OCI-LY1 (cell line): ENCODE measurements around the gene POLA1.

ENCODE experiments used
- H2AFZ ChIP-seq: fragments of 200-600 bp; sonication (generic), shearing (Covaris generic); 2 replicates; pipeline ENCODE4 v1.6.0; 2014; ENCODE audit warnings: antibody characterized with exemption, mild to moderate bottlenecking, low read length
- H3F3A ChIP-seq: fragments of 200-600 bp; sonication (generic), shearing (Covaris generic); 2 replicates; pipeline ENCODE4 v1.6.0; 2014; ENCODE audit warnings: mild to moderate bottlenecking, antibody characterized with exemption, low read length, moderate library complexity; ENCODE audit not compliant: insufficient read depth
- H3K27ac ChIP-seq: fragments of 200-600 bp; sonication (generic); 2 replicates; pipeline ENCODE4 v1.5.1; 2014; ENCODE audit warnings: low read length, mixed run types, mild to moderate bottlenecking, low read depth; ENCODE audit not compliant: poor library complexity, severe bottlenecking
- H3K27me3 ChIP-seq: fragments of 200-600 bp; sonication (generic); 2 replicates; pipeline ENCODE4 v1.6.0; 2014; ENCODE audit warnings: antibody characterized with exemption, mild to moderate bottlenecking, low read length, moderate library complexity; ENCODE audit not compliant: insufficient read depth
- H3K36me3 ChIP-seq: fragments of 200-600 bp; sonication (generic); 2 replicates; pipeline ENCODE4 v1.6.1; 2014; ENCODE audit warnings: mild to moderate bottlenecking, antibody characterized with exemption, low read length, moderate library complexity, mixed read lengths; ENCODE audit not compliant: insufficient read depth
- H3K4me1 ChIP-seq: fragments of 200-600 bp; sonication (generic); 2 replicates; pipeline ENCODE4 v1.5.1; 2014; ENCODE audit warnings: mild to moderate bottlenecking, low read length, moderate library complexity; ENCODE audit not compliant: insufficient read depth, severe bottlenecking
- H3K4me2 ChIP-seq: fragments of 200-600 bp; sonication (generic), shearing (Covaris generic); 2 replicates; pipeline ENCODE4 v1.6.1; 2014; ENCODE audit warnings: low read length
- H3K4me3 ChIP-seq: fragments of 200-600 bp; sonication (generic); 2 replicates; pipeline ENCODE4 v1.5.1; 2014; ENCODE audit warnings: low read length, low read depth, mild to moderate bottlenecking, mixed read lengths; ENCODE audit not compliant: poor library complexity, severe bottlenecking
- H3K79me2 ChIP-seq: fragments of 200-600 bp; shearing (Covaris generic); 2 replicates; pipeline ENCODE4 v1.6.1; 2016; ENCODE audit warnings: mixed run types, low read length, mixed read lengths; ENCODE audit not compliant: insufficient read depth
- H3K9ac ChIP-seq: fragments of 200-600 bp; sonication (generic), shearing (Covaris generic); 2 replicates; pipeline ENCODE4 v1.6.1; 2014; ENCODE audit warnings: mild to moderate bottlenecking, low read length, mixed read lengths
- H3K9me2 ChIP-seq: fragments of 200-600 bp; sonication (generic), shearing (Covaris generic); 2 replicates; pipeline ENCODE4 v1.6.1; 2014; ENCODE audit warnings: low read depth, mild to moderate bottlenecking, low read length, mixed read lengths
- H3K9me3 ChIP-seq: fragments of 200-600 bp; shearing (Covaris generic); 2 replicates; pipeline ENCODE4 v1.6.1; 2014; ENCODE audit warnings: low read length, mixed read lengths
- H4K20me1 ChIP-seq: fragments of 200-600 bp; sonication (generic), shearing (Covaris generic); 2 replicates; pipeline ENCODE4 v1.6.0; 2016; ENCODE audit warnings: mild to moderate bottlenecking, low read length; ENCODE audit not compliant: insufficient read depth
- EZH2 ChIP-seq: fragments of 200-600 bp; sonication (generic), shearing (Covaris generic); IDR thresholded peaks from 2 replicates; pipeline ENCODE4 v1.8.0; 2017; ENCODE audit warnings: borderline replicate concordance, mixed run types, mild to moderate bottlenecking, antibody characterized with exemption, low read length, moderate library complexity, mixed read lengths
- TF ChIP-seq, protein P1 (sequence below): fragments of 200-600 bp; sonication (generic), shearing (Covaris generic); IDR thresholded peaks from 2 replicates; pipeline ENCODE4 v1.5.1; 2017; ENCODE audit warnings: mild to moderate bottlenecking, antibody characterized with exemption, low read length, moderate library complexity, mixed read lengths

Gene POLA1

DNA sequence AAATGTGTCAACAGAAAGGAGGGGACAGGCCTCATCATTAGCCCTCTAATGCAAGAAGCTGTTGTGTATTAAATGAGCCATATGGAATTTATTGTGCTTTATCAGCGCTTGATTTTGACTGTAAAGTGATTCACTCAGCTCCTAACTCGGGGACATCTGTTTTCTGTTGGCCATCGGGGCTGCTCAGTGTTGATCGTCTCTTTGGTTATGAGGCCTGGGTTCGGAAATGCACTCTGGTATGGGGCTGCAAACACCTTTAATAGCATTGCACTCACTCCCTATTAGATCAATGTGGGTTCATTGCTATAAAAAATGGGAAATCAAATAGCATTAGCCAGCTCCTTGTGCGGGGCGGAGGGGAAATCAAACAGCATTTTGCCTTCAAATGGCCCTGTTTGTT lies 315.7 kb downstream of the POLA1 start:
- TF ChIP-seq, protein P1, sequence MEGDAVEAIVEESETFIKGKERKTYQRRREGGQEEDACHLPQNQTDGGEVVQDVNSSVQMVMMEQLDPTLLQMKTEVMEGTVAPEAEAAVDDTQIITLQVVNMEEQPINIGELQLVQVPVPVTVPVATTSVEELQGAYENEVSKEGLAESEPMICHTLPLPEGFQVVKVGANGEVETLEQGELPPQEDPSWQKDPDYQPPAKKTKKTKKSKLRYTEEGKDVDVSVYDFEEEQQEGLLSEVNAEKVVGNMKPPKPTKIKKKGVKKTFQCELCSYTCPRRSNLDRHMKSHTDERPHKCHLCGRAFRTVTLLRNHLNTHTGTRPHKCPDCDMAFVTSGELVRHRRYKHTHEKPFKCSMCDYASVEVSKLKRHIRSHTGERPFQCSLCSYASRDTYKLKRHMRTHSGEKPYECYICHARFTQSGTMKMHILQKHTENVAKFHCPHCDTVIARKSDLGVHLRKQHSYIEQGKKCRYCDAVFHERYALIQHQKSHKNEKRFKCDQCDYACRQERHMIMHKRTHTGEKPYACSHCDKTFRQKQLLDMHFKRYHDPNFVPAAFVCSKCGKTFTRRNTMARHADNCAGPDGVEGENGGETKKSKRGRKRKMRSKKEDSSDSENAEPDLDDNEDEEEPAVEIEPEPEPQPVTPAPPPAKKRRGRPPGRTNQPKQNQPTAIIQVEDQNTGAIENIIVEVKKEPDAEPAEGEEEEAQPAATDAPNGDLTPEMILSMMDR = no peak
- no peak for TF ChIP-seq EZH2
- Histone ChIP-seq H3K9me2 (no peaks in the 10 kb centered on the region), H3K4me3 (no peak overlapping the region), H3K4me1 (no peaks in the 10 kb centered on the region), H3K79me2 (no peaks in the 10 kb centered on the region), H3K9ac (no peak overlapping the region), H3F3A (no peaks in the 10 kb centered on the region), H4K20me1 (no peaks in the 10 kb centered on the region), H3K36me3 (no peaks in the 10 kb centered on the region), H3K4me2 (no peak overlapping the region), H3K9me3 (no peaks in the 10 kb centered on the region), H3K27ac (no peak overlapping the region), H3K27me3 (no peaks in the 10 kb centered on the region), H2AFZ (no peak overlapping the region)

DNA sequence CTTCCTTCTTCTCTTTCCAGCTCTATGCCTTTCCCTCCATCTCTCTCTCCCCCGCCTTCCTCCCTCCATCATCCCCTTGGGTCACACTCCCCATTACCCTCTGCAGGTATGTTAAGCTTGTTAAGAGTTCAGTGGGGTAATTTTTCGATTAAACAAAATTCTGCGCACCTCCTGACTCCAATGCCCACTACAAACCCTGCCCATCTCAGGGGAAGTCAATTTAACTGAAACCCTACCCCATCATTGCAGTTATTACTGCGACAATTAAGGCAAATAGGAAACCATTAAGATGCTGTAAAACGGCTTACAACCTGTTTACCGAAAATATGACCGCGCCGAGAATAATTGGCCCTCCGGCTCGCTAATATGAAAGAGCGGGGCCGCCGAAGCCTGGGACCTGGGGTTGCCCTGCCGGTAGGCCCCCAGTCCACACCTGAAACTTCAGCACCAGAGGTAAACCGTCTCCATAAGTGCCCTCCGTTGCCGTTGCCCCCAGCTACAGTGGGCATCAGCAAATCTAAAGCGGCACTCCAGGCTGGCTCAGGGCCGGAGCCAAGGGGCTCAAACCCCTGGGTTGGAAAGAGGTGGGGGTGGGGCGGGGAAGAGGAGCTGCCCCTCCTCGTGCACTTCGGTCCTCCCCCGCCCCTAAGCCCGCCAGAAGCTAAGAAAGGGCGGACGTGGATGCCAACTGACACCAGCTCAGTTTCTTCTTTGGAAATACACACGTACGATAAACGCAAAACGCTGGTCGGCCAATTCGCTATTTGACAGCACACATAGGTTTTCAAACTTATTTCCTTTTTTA lies 317.3 kb downstream of the POLA1 start:
- Histone ChIP-seq H3K4me1 (no peaks in the 10 kb centered on the region), H3K27ac (no peak overlapping the region), H3K27me3 (no peaks in the 10 kb centered on the region; the same call in 1 of the 2 replicates), H3K36me3 (no peaks in the 10 kb centered on the region), H3K9ac (no peak overlapping the region), H3K4me2 (no peak overlapping the region), H3K9me3 (no peaks in the 10 kb centered on the region), H3K9me2 (no peaks in the 10 kb centered on the region), H4K20me1 (no peaks in the 10 kb centered on the region), H3K4me3 (no peak overlapping the region), H2AFZ (no peak overlapping the region), H3K79me2 (no peaks in the 10 kb centered on the region), H3F3A (no peaks in the 10 kb centered on the region)
- TF ChIP-seq, protein P1 = no peak
- no peak for TF ChIP-seq EZH2

DNA sequence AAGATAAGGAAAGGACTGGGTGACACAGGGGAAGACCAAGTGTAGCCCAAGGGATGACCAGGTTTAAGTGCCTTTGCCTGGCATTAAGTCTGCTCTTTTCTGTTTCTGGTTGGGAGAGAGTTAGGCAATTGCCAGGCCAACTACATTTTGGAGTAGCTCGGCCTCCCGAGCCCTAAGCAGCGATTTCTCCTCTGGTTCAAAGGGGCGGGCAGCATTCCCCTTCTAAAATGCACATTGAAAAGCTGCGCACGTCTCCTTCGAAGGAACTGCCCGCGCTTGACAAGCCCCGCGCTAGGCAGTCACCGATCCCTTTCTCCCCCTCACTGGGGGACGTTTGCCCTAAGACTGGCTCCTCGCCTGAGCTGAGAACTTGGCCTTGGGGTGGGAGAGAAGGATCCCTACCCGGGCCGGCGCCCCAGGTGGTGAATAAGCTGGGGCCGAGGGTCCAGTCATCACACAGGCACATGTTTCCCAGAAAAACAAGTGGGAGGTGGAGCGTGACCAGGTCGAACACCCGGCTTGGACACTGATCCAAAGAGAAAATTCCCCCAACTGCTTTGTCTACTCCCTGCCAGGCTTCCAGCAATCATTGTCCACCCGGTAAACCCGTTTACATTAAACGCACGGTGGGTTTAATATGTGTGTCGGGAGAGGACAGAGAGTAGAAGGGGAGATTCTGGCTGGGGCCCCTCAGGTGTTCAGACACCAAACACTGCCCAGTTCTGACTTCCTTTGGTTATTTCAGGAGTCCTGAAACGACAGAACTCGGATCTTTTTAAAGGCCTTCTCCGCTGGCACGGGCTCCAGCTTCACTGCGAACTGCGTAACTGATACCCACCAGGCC lies 318.1 kb downstream of the POLA1 start:
- Histone ChIP-seq H4K20me1 (no peaks in the 10 kb centered on the region), H3K9me3 (no peaks in the 10 kb centered on the region), H3K4me3 (no peak overlapping the region), H3K27ac (no peak overlapping the region), H3K79me2 (no peaks in the 10 kb centered on the region), H3K36me3 (no peaks in the 10 kb centered on the region), H3K4me1 (no peaks in the 10 kb centered on the region), H3K27me3 (no peaks in the 10 kb centered on the region; the same call in 1 of the 2 replicates), H2AFZ (no peak overlapping the region), H3K9me2 (no peaks in the 10 kb centered on the region), H3F3A (no peaks in the 10 kb centered on the region), H3K9ac (no peak overlapping the region), H3K4me2 (no peak overlapping the region)
- TF ChIP-seq, protein P1 = no peak
- no peak for TF ChIP-seq EZH2
